ENCODE data around the gene CALD1.
A peak's percentile ranks its signal among the peaks of the same experiment; 100 is the strongest.
"Not testable (repeated sequence)": the region's sequence is repeated elsewhere in the genome, so short reads cannot be mapped to it uniquely, and the experiment has no call there.

The CALD1 gene

DNA sequence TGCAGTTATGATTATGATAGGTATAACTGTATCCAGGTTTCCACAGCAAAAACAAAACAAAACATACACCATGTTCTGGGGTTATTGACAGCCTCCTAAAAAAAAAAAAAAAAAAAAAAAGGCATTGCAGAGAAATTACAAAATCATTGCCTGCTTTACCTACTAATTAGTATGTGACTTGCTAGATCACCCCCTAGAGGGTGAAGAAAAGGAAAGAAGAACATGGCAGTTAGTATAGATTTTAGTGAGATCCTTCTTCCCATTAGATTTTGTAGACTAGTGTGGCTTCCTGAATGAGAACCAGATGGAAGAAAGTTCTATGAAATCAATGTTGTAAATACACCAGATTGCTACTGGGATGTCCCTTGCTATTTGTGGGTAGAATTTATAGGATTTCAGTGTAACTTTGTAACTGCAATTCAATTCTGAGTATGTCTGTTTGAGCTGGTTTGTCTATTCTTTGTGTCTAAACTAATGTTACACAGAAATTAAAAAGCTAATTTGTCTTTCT is 182.9 kb downstream of the CALD1 start:
- no peak for DNase-seq

DNA sequence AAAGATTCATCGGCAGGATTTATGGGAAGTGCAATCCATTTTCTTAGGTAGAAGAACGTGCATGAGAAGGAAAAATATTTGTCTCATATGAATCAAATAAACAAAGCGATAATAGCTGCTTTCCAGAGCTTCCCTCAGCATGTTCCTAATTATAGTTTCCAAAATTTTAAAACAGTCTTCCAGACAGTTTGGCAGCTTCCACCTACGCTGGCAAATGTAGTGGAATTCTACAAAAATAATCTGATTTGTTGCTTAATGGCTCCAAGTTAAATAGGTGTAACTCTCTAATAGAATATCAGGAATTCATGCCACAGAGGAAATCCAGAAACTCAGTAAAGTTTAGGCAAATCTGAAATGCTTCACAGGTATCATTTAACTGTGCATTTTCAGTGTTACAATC is 183.6 kb downstream of the CALD1 start:
- no peak for DNase-seq

DNA sequence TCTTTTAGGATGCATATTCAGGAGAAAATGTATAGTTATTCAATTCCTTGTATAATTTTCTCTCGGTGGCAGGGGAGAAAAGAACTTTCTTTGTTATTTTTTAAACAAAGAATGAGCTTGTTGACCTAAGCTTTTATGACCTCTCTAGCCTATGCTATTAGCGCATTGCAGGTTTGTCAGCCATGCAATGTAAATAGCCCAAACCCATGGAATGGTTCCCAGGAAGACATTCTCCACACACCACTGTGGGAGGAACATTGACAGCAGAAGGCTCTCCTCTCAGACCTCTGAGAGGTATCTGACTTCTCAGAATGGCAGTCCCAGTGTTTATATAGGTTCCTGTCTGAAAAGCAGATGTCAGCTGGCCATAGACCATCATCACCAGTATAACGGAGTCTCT is 187.3 kb downstream of the CALD1 start:
- DNase-seq = no peak

DNA sequence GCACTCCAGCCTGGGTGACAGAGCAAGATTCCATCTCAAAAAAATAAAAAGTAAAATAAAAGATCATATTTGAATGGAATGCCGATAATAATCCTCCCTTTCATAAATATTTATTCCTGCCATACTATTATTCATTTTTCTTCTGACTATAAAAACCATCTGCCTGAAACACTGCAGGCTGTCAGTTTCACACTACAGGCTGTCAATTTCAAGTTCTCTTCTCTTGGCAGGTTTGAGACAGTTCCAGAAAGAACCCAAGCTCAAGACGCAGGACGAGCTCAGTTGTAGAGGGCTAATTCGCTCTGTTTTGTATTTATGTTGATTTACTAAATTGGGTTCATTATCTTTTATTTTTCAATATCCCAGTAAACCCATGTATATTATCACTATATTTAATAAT is 188.7 kb downstream of the CALD1 start:
- DNase-seq = no peak

DNA sequence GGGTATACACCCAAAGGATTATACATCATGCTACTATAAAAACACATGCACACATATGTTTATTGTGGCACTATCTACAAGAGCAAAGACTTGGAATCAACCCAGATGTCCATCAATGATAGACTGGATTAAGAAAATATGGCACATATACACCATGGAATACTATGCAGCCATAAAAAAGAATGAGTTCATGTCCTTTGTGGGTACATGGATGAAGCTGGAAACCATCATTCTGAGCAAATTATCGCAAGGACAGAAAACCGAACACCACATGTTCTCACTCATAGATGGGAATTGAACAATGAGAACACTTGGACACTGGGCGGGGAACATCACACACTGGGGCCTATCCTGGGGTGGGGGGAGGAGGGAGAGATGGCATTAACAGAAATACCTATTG is 202.2 kb downstream of the CALD1 start:
- DNase-seq = not testable (repeated sequence)

DNA sequence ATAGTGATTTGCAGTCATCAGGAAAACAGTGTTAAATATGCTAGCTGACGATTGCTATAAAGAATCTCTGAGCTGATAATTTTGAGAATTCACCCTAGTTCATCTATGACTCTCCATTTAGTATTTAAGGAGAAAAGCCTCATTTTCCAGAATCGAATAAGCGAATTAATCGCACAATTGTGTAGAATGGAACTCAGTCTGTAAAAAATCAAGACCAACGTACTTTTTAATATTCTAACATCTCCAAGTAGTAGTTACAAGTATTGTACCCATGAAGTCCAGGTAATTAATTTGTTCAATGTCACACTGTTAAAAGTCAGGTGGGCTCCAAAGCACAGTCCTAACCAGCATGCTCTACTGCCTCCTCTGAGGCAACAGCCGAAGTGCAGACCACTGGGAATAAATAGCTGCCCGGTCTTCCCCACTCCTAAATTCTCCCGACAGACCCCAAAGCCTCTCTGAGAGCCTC is 206.5 kb downstream of the CALD1 start:
- DNase-seq = no peak

DNA sequence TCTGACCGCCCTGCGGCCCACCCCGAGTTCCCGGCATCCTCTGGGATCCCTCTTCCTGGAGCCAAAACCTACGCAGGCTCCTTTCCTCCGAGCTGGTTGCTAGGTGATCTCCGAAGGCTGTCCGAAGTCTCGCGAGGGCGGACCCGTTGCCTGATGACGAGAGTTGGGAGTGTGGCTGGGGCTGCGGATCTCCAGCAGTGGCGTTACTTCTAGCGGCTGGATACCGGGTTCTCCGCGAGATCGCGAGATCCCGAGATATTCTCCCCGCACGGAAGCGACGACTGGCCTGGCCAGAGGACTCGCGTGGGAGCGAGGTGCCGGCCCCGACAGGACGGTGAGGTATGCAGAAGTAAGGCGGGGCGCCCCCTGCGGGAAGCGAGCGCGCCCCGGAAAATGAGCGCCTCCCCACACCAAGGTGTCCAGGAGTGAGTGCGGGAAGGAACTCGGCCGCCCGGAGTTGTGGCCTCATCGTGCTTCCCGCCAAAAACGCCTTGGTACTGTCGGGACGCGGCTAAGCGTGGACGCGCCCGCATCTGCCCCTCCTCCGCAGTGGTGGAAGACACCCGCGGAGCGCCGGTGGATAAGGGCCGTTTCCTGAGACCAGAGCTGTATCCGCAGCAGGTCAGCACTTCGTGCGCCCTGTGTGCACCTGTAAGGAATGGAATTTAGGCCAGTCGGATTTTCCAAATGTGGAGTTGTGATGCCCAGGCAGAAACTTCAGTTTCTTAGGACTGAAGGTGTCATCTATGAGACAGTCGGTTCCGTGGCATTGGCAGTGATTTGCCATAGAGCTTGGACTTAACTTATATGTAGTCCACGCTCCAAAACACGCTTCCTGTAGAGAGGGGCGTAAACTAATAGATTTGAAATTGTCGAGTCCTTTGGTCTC is 207.2 kb downstream of the CALD1 start, which contains the start of gene AGBL3:
TSS of gene AGBL3 (plus strand) at position 146 of the 889 bp plus-strand sequence. CDS start 1,426 bp downstream, outside the sequence.
- DNase-seq = peak; percentile 89

DNA sequence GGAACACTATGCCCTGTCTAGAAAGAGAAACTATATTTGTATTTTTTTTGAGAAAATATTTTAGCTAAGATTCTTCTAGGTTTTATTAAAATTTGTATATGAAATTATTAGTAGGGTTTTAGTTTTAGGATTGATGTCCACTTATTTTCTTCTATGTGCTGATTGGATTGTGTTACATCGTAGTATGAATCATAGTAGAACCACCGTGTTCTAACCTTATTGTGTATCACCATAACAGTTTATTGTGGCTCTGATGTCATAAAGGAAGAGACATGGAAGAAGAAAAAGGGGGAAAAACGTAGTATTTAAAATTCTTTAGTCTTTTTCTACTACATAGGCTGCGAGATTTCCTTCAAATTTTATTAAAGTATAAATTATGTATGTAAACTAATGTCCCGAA is 208.7 kb downstream of the CALD1 start:
- no peak for DNase-seq

DNA sequence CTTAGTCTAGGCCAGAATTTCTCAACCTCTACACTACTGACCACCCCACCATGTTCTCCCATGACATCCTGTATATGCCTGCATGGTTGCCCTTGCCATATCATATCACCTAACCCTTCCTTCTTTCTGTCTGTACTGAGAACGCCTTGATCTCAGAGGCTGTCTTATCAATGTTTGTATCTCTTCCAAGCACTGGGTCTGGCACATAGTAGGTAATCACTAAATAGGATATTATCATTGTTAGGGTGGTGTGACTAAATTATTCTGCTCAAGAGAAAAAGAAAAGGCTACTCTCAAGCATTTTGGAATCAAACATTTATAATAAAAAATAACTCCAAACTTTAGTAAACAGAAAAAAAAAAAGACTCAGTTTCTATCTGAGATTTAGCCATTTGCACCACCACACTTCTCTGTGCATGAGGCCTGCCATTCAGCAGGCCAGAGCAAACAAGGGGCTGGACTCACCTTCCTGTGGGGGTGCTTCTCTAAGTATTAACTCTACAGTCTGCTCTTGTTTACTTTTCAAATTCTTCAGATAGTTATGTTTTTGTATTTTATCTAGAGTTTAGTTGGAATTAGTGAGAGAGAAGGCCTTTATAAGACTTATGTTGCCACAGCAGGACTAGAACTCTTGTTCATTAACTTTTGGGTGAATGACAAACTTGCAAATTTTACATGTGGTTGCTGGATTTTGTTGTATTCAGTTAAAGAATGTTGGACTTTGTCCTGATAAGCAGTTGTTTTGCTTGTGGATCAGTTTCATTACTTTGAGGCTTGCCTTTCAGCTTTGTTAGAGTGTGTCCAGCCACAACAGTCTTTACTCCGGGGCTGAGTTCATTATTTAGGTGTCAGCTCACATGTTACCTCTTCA is 212.3 kb downstream of the CALD1 start:
- no peak for DNase-seq

DNA sequence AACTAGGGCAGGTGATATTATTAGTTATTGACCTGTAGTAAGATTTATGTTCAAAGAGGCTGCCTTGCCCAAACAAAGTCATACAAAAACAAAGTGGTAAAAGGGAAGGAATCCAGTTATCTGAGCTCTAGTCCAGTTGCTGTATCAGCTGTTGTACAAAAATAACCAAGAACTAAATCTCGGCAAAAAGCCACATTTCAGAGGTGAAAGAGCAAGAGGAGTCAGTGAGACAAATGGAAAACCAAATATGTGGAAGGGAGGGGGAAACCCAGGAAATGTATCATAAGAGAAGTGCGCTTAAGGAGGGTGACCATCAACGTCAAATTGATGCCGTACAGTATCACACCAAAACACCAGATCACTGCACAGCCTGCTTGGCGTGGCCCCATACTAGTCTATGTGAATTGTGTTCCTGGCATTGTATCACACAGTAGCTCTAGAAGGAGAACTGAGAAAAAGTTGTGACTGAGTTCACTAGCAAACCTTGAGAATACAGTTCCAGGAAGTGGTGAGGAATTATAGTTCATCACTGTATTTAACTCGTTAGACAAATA is 213.3 kb downstream of the CALD1 start:
- peak; percentile 16 for DNase-seq

DNA sequence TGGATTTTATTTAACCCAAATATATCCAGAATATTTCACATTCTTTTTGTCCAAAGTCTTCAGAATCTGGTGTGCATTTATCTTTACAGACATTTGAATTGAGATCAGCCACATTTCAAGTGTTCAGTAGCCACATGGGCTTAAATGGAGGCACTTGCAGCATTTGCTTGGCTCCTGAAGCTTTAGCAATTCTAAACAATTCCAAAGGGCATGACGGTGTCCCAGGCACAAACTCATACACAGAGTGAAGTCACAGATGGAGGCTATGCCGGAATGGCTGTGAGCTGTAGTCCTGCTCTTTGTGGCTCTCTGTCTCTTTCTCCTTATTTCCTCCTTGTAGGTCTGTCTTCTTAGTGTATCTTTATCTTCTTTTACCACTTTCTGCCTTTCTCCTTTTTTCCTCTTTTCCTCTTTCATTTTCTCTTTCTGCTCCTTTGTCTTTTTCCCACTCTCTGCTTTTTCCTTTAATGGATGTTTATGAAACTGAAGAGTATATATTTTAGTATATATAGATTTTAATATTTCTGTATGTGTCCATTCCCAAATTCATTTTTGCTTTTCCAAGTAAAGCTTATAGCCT is 214.5 kb downstream of the CALD1 start:
- no peak for DNase-seq

DNA sequence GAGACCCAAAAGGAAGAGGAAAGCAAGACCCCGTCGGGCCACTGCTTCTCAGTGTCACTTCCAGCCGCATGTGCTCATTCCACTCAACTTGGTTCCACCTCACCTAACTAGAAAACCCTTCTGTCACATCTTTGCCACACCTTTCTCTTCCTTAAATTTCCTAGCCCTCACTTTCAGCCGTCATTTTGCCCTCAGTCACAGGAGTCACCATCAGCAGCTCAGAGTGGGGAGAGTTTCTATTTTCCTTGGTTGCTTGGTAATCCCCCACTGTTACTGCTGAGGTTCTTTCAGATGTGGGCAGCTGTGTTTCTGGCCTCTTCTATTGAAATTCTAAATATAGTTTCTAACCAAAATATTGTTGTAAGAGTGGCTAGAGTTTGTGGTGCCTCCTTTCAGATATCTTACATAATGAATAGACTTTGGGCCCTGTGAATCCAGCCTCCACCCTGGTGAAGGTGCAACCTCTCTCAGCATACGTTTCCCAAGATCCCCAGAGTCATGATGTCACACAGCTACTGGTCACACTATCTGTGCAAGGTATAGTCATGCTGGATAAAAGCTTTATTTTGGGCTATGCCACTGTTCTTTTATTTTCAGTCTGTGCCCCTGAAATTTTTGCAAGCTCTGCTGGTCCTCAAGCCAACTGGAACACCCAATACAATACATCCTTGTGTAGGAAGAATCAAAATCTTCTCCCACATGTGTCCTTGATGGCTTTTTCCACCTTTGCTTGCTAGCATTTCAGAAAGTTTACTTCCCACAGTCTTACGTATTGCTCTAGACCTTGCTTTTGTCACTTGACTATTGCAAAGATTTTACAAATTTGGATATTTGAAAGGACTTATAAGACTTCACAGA is 216.0 kb downstream of the CALD1 start:
- DNase-seq = peak; percentile 34

DNA sequence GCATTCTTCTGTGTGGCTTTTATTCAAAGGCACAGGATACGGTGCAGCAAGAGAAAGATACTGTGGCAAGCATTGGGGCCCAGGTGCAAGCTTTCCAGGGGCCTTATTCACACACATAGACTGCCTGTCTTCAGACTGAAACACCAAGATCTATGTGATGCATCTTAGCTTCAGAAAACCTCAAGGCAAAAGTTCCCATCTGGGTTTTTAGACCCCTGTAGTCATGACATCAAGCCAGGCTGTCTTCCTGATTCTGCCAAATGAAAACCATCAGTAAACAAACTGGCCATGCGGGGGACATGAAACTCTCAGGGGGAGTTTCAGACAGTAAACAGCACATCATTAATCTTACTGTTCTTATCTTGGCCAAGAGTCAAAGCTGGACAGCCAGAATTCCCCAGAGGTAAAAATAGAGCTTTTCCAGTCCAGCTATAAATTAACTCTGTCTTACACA is 216.7 kb downstream of the CALD1 start:
- DNase-seq = peak; percentile 2

DNA sequence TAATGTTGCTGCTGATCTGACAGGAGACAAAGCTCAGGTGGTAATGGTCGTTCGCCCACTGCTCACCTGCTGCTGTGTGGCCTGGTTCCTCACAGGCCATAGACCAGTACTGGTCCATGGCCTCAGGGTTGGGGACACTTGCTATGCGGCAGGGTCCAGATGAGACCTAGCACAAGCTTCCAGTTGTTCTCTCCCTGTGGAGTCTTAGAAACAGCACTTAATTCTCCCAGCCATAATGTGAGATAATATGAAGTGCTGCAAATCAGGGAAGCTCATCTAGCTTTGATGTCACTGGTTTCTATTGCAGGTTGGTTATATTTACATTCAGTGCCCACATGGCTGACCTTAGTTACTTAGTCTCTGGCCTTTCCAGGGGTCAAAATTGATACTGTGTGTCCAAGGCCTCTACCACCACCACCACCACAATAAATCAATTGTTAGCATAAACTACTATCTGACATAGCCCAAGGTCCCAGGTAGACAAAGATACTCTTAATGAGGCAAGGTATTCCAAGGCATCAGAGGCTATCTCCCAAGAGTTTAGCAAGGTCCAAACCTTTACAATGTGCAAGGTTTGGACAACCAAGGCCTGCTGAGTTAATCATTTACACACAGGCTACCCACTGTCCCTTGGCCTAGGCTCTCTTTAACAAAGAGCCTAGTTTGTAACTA is 217.9 kb downstream of the CALD1 start:
- DNase-seq = no peak

DNA sequence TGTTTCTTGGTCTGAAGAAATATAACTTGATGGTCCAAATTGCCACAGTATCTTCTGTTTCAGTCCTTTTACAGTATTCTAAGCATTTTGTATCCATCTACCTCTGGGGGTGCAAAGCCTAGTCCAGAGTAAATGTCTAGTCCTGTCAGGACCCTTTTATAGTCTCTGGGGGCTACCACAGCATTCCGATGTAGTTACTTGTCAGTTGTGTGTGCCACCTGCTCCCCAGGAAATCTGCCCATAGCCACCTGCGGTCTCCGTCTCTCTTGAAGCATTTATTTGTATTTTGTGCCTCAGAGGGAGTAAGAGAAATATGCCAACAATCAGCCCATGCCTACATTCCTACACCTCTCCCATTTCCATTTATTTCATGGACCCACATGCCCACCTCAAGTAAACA is 219.7 kb downstream of the CALD1 start:
- no peak for DNase-seq

DNA sequence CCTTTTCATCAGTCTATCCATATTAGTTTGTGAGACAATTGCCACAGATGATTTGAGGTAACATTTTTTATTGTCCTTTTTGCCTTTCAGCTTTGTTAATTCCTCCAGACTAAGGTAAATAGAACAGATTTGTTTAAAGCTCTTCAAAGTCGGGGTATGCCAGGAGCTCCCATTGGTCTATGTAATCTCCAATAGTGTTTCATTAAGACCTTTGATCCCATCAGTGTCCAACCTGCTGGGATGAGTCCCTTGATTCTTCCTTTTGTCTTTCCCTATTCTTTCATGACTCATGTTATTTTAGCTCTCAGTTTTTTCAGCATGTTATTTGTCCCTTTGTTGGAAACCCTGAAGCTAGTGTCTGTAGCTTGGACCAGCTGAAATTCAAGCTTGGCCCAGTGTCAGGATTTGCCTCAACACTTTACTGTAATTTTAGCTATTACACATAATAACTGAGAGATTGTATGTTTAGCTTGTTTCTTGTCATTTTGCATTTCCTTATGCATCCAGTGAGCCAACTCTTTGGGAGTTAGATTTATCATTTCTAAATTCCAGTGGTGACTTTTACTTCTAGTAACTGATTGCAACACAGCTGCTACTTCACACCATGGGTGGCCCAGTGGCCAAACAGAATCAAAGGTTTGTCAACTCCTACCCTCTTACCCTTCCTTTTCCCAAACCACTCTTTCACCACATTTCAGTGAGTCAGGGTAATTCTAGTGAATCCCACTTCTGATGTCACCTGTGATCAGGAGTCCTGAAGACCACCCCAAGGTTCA is 222.1 kb downstream of the CALD1 start:
- DNase-seq = no peak

DNA sequence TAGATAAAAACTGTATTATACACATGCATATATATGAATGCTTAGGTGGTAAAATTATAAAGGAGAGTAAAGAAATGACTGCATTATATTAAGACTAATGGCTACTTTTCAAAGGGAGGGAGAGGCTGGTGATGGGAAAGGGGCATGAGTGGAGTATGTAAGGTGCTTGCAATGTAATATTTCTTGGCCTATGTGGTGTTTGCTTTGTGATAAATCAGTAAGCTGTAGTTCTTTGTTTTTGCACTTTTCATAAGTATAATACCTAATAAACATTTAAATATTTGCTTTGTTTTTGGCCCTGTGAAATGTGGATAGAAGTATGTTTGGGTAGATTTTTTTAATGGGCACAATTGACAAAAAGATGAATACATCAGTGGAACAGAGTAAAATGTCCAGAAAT is 232.8 kb downstream of the CALD1 start:
- DNase-seq = no peak
